DND-41 (cell line): ENCODE data around the gene FITM1.

Experiments used
- CTCF ChIP-seq: IDR thresholded peaks from 2 replicates; pipeline ENCODE4 v1.5.1; 2012; ENCODE audit warnings: borderline replicate concordance, low read length, moderate library complexity, mild to moderate bottlenecking; ENCODE audit not compliant: poor library complexity, severe bottlenecking; ENCODE audit errors: extremely low read depth
- EZH2 ChIP-seq: IDR thresholded peaks from 3 replicates; pipeline ENCODE4 v1.6.1; 2012; ENCODE audit warnings: borderline replicate concordance, low read depth, mild to moderate bottlenecking, moderate library complexity, low read length, inconsistent platforms; ENCODE audit not compliant: severe bottlenecking

- TF ChIP-seq EZH2 (no peak), CTCF (no peak)
Observed at GRCh38 chr14:24084440-24084839, 46.0 kb upstream of the FITM1 start.
